ENCODE data around the gene ADAMTSL2. TPM values are rescaled to one million over a fixed set of nuclear protein-coding genes. Genes with fewer than 3 reads are reported as not detected.

ADAMTSL2 gene
- total RNA-seq, 4 donors from 2014 or later = 0.34 to 0.75 (median 0.57) TPM

- no peak for TF ChIP-seq CTCF (IDR thresholded peaks at IDR 0.05; ENCODE audit: low read depth)
Measured at GRCh38 chr9:133546287-133546680, 11.8 kb downstream of the ADAMTSL2 start.

GRCh38 chr9:133547116-133547515 lies 12.6 kb downstream of the ADAMTSL2 start:
- no peak for TF ChIP-seq CTCF (IDR thresholded peaks at IDR 0.05; ENCODE audit: low read depth)

GRCh38 chr9:133551446-133551845 lies 16.9 kb downstream of the ADAMTSL2 start:
- TF ChIP-seq CTCF (IDR thresholded peaks at IDR 0.05; ENCODE audit: low read depth) = no peak

- TF ChIP-seq CTCF (IDR thresholded peaks at IDR 0.05; ENCODE audit: low read depth) = no peak
Measured at GRCh38 chr9:133552236-133552635, 17.7 kb downstream of the ADAMTSL2 start.

GRCh38 chr9:133553123-133553522 lies 18.6 kb downstream of the ADAMTSL2 start:
- no peak for TF ChIP-seq CTCF (IDR thresholded peaks at IDR 0.05; ENCODE audit: low read depth)

- TF ChIP-seq CTCF (IDR thresholded peaks at IDR 0.05; ENCODE audit: low read depth) = no peak
Measured at GRCh38 chr9:133553973-133554713, 19.6 kb downstream of the ADAMTSL2 start.

- TF ChIP-seq CTCF (IDR thresholded peaks at IDR 0.05; ENCODE audit: low read depth) = no peak
Measured at GRCh38 chr9:133554729-133555128, 20.2 kb downstream of the ADAMTSL2 start.

All from subcutaneous adipose tissue (tissue), 4 donors.